Activated T-helper 17 cell treated with anti-CD3 and anti-CD28 coated beads, Interleukin-2, amount 50 U/mL, for 72 hours (primary cell): ENCODE data around the gene GCLM. TPM values are rescaled to one million over a fixed set of nuclear protein-coding genes. Genes with fewer than 3 reads are reported as not detected.

Source experiments
- ATAC-seq: fragments of 150-1000 bp; cut with Tn5 transposase; replicated peaks from 2 replicates; pipeline ENCODE4 v1.10.0; 2021; ENCODE audit warnings: mild to moderate bottlenecking, moderate library complexity
- H3K27ac Mint-ChIP-seq: one replicate; pipeline ENCODE4 v1.8.0; 2022; ENCODE audit warnings: mixed read lengths
- H3K27me3 Mint-ChIP-seq: one replicate; pipeline ENCODE4 v1.8.0; 2022; ENCODE audit warnings: mixed read lengths
- H3K36me3 Mint-ChIP-seq: one replicate; pipeline ENCODE4 v1.8.0; 2022; ENCODE audit warnings: low read depth, mild to moderate bottlenecking, mixed read lengths
- H3K4me1 Mint-ChIP-seq: one replicate; pipeline ENCODE4 v1.8.0; 2022; ENCODE audit warnings: mixed read lengths
- H3K4me3 Mint-ChIP-seq: one replicate; pipeline ENCODE4 v1.8.0; 2022; ENCODE audit warnings: mild to moderate bottlenecking, mixed read lengths
- H3K9me3 Mint-ChIP-seq: one replicate; pipeline ENCODE4 v1.8.0; 2022; ENCODE audit warnings: mixed read lengths
- total RNA-seq, 2 donors: library from RNA; stranded (reverse); gene quantifications; one replicate each; pipeline ENCODE4 v1.2.3, GENCODE V29; 2022

GCLM gene
- total RNA-seq, 2 donors from 2014 or later: 15.4 to 31.1 TPM

GRCh38 chr1:93907718-93908117 lies 1.5 kb downstream of the GCLM start:
- Mint-ChIP-seq H3K36me3 (peaks cover 8% of the 10 kb centered on the region), H3K4me1 (peaks cover 18% of the 10 kb centered on the region), H3K9me3 (no peaks in the 10 kb centered on the region), H3K4me3 (peak overlapping the region; percentile 81), H3K27ac (peak overlapping the region; percentile 76), H3K27me3 (no peaks in the 10 kb centered on the region)
- no peak for ATAC-seq

DNA sequence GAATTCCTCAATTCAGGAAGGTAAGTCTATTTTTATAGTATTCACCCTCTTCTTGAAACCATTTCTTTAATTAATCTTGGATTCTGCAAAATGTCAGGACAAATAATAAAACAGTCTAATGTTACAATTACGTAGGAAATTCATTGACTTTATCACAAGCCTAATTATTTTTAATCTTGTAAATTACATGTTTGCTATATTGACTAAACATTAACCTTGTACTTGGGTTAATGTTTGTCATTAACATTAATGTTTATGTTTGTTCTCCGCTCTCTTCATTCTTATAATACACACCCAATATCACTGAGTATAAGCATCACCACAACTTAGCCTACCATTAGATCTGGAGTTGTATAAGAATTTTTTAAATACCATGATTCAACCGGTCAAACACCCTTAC lies 2.8 kb downstream of the GCLM start:
- no peak for ATAC-seq
- Mint-ChIP-seq H3K4me3 (peak overlapping the region; percentile 33), H3K9me3 (no peaks in the 10 kb centered on the region), H3K27me3 (no peaks in the 10 kb centered on the region), H3K36me3 (peaks cover 13% of the 10 kb centered on the region), H3K4me1 (peaks cover 18% of the 10 kb centered on the region), H3K27ac (no peak overlapping the region)

DNA sequence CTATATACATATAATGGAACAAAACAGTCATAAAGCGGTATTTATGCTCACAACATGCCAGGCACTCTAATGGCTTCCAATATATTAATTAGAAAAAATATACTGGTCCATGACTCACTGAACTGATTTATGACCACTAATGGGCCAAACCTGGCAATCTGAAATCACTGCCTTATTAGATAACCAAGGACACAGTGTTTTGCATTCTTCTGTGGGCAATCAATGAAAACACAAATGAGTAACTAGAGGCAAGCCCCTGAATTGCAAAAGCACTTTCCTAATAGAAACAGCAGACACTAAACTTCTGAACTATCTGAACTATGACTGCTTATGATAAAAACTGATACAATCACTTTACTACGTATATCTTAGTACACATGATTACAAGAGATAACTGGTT lies 3.5 kb downstream of the GCLM start:
- no peaks in the 10 kb centered on the region for H3K27me3 Mint-ChIP-seq
- H3K27ac Mint-ChIP-seq: no peak overlapping the region
- peaks cover 19% of the 10 kb centered on the region for H3K36me3 Mint-ChIP-seq
- H3K4me1 Mint-ChIP-seq: peaks cover 18% of the 10 kb centered on the region
- H3K4me3 Mint-ChIP-seq: peak overlapping the region; percentile 18
- no peak for ATAC-seq
- H3K9me3 Mint-ChIP-seq: no peaks in the 10 kb centered on the region

GRCh38 chr1:93905051-93905450 lies 4.2 kb downstream of the GCLM start:
- peaks cover 23% of the 10 kb centered on the region for H3K36me3 Mint-ChIP-seq
- peak overlapping the region; percentile 36 for H3K27ac Mint-ChIP-seq
- H3K4me3 Mint-ChIP-seq: peak overlapping the region; percentile 45
- ATAC-seq: no peak
- H3K4me1 Mint-ChIP-seq: peaks cover 18% of the 10 kb centered on the region
- H3K9me3 Mint-ChIP-seq: no peaks in the 10 kb centered on the region
- no peaks in the 10 kb centered on the region for H3K27me3 Mint-ChIP-seq

GRCh38 chr1:93904228-93904627 lies 5.0 kb downstream of the GCLM start:
- H3K27ac Mint-ChIP-seq: peak overlapping the region; percentile 36

GRCh38 chr1:93900723-93901504 lies 8.3 kb downstream of the GCLM start:
- Mint-ChIP-seq H3K4me3 (no peak overlapping the region), H3K9me3 (no peaks in the 10 kb centered on the region), H3K27ac (no peak overlapping the region)

More at GRCh38 chr1:93904228-93904627, 5.0 kb downstream of the GCLM start:
- ATAC-seq: no peak
- peaks cover 31% of the 10 kb centered on the region for H3K36me3 Mint-ChIP-seq
- no peaks in the 10 kb centered on the region for H3K27me3 Mint-ChIP-seq
- peaks cover 13% of the 10 kb centered on the region for H3K4me1 Mint-ChIP-seq
- no peaks in the 10 kb centered on the region for H3K9me3 Mint-ChIP-seq
- peak overlapping the region; percentile 45 for H3K4me3 Mint-ChIP-seq

DNA sequence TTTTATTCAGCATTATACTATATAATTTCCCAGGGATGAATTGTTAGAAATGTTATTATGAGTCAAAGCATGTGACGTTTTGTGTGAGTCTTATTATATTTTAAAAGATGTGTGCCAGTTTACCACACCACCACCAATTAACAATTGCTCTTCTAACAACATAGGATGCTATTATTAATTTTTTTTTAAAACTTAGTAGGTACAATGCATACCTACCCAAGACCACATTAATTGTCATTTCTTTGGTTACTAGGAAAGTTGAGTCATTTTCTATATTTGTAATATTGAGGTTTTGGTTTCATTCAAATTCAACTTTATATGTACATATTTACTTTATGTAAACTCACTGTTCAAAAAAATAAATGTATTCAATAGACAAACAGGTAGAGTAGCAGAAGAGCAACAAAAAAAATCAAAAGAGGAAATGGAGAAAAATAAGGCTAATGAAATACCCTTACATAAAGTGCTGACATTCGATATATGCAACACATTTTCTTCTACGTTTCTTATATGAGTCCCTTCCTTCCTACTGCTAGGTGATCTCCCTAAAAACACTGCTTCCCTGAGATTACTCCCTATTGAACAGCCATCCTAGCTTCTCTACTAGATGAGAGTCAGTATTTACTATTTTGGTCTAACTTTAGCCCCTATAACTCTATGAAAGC lies 9.6 kb downstream of the GCLM start:
- no peaks in the 10 kb centered on the region for H3K4me1 Mint-ChIP-seq
- peak overlapping the region; percentile 70 for H3K27ac Mint-ChIP-seq
- H3K9me3 Mint-ChIP-seq: no peaks in the 10 kb centered on the region
- no peak overlapping the region for H3K4me3 Mint-ChIP-seq
- no peak for ATAC-seq
- peaks cover 61% of the 10 kb centered on the region for H3K36me3 Mint-ChIP-seq
- H3K27me3 Mint-ChIP-seq: no peaks in the 10 kb centered on the region

More at GRCh38 chr1:93900723-93901504, 8.3 kb downstream of the GCLM start:
- Mint-ChIP-seq H3K27me3 (no peaks in the 10 kb centered on the region), H3K36me3 (peaks cover 53% of the 10 kb centered on the region), H3K4me1 (peaks cover 3% of the 10 kb centered on the region)
- no peak for ATAC-seq

DNA sequence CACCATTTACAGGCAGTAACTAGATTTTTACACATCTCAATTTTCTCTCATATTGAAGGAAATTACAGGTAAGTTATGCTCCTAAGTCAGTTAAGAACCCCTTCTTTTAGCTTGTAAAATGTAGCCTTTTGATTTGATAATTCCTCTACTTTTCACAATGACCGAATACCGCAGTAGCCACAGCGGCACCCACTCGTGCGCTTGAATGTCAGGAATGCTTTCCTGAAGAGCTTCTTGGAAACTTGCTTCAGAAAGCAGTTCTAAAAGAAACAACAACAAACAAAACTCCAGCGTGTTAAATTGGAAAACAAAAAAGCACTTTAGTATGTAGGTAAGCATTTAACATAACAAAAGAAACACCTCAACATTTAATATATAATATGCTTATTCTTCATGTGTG lies 20.3 kb downstream of the GCLM start:
- peaks cover 44% of the 10 kb centered on the region for H3K36me3 Mint-ChIP-seq
- no peaks in the 10 kb centered on the region for H3K4me1 Mint-ChIP-seq

GRCh38 chr1:93882269-93882668 lies 27.0 kb downstream of the GCLM start:
- no peak for ATAC-seq
- H3K36me3 Mint-ChIP-seq: peaks cover 29% of the 10 kb centered on the region
- H3K9me3 Mint-ChIP-seq: no peaks in the 10 kb centered on the region
- no peak overlapping the region for H3K27ac Mint-ChIP-seq
- H3K4me3 Mint-ChIP-seq: no peak overlapping the region
- H3K4me1 Mint-ChIP-seq: peaks cover 15% of the 10 kb centered on the region
- H3K27me3 Mint-ChIP-seq: no peaks in the 10 kb centered on the region

More for the DNA sequence above, 20.3 kb downstream of the GCLM start:
- no peak for ATAC-seq
- no peaks in the 10 kb centered on the region for H3K27me3 Mint-ChIP-seq
- no peaks in the 10 kb centered on the region for H3K9me3 Mint-ChIP-seq
- no peak overlapping the region for H3K27ac Mint-ChIP-seq
- H3K4me3 Mint-ChIP-seq: no peak overlapping the region

- Mint-ChIP-seq H3K9me3 (no peaks in the 10 kb centered on the region), H3K4me3 (no peak overlapping the region), H3K27me3 (no peaks in the 10 kb centered on the region), H3K27ac (peak overlapping the region; percentile 39), H3K36me3 (peaks cover 44% of the 10 kb centered on the region), H3K4me1 (peaks cover 27% of the 10 kb centered on the region)
- ATAC-seq: no peak
These were observed 28.5 kb downstream of the GCLM start for GRCh38 chr1:93880731-93881130.

DNA sequence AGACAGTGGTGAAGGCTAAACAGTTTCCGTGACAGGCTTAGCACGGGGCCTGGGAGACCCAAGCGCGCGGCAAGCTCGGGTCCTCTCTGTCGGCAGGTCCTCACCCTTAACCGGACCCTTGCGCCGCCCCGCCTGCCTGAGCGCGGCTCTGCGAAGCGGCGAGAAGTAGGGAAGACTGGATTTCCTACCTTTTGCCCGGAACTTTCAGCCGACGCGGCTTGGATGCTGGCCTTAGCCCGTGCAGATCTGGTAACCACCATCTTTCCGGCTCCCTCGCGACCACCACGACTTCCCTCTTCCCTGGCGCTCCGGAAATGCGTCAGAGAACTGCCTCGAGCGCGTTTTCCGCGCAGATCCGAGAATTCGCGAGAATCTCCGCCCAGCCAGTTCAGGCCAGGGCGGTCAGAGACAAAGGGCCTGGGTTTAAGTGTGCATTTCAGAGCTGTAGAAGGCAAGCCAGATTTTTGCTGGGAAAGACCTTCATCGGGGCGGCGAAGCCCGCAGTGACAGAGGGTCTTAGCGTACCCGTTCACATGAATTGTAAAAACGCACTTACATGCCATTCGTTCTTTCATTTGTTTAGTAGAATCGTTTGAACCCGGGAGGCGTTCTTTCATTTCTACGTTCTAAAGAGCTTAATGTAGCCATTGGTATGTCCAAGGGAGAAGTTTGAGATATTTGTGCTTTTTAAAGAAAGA lies 30.2 kb downstream of the GCLM start, which contains the start of gene DNTTIP2:
TSS of gene DNTTIP2 (minus strand) at position 318 of the 698 bp plus-strand sequence. CDS start at position 260, 58 bp downstream.
- H3K4me3 Mint-ChIP-seq: peak within 1 kb of the TSS; percentile 96
- H3K9me3 Mint-ChIP-seq: no peaks in the 10 kb centered on the region
- H3K27ac Mint-ChIP-seq: peak within 1 kb of the TSS; percentile 99
- ATAC-seq: peak; percentile 95
- H3K4me1 Mint-ChIP-seq: peaks cover 33% of the 10 kb centered on the region
- H3K36me3 Mint-ChIP-seq: peaks cover 61% of the 10 kb centered on the region
- H3K27me3 Mint-ChIP-seq: no peaks in the 10 kb centered on the region

GRCh38 chr1:93878501-93878888 lies 30.7 kb downstream of the GCLM start:
- Mint-ChIP-seq H3K4me1 (peaks cover 35% of the 10 kb centered on the region), H3K27ac (peak overlapping the region; percentile 99), H3K27me3 (no peaks in the 10 kb centered on the region), H3K9me3 (no peaks in the 10 kb centered on the region), H3K36me3 (peaks cover 67% of the 10 kb centered on the region), H3K4me3 (peak overlapping the region; percentile 96)
- peak; percentile 86 for ATAC-seq

DNA sequence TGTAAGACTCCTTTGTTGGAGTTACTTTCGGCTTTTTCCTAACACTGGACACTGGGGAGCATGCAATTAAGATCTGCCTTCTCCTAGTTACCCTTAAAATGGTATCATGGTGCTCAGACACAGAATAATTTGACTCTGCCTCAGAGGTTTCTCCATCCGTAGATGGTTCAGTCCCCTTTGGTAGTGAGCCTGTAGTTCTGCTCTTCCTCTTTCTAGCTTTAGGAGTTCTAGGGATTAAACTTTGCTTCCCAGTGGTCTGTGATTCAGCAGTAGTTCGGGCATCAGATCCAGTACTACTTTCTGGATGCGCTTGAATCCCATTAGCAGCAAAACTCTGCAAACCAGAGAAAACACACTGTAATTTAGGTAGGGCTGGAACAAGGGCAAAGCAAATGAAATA lies 31.7 kb downstream of the GCLM start:
- peaks cover 35% of the 10 kb centered on the region for H3K4me1 Mint-ChIP-seq
- peaks cover 68% of the 10 kb centered on the region for H3K36me3 Mint-ChIP-seq
- no peaks in the 10 kb centered on the region for H3K27me3 Mint-ChIP-seq
- H3K9me3 Mint-ChIP-seq: no peaks in the 10 kb centered on the region
- H3K27ac Mint-ChIP-seq: peak overlapping the region; percentile 99
- no peak for ATAC-seq
- peak overlapping the region; percentile 96 for H3K4me3 Mint-ChIP-seq

GRCh38 chr1:93876244-93876643 lies 33.0 kb downstream of the GCLM start:
- peak overlapping the region; percentile 99 for H3K27ac Mint-ChIP-seq
- H3K36me3 Mint-ChIP-seq: peaks cover 81% of the 10 kb centered on the region
- ATAC-seq: no peak
- peaks cover 35% of the 10 kb centered on the region for H3K4me1 Mint-ChIP-seq
- H3K27me3 Mint-ChIP-seq: no peaks in the 10 kb centered on the region
- peak overlapping the region; percentile 96 for H3K4me3 Mint-ChIP-seq
- H3K9me3 Mint-ChIP-seq: no peaks in the 10 kb centered on the region
